HG02938 (cell line): ENCODE results near the gene WFDC10A.
"Not testable (repeated sequence)": the region's sequence is repeated elsewhere in the genome, so short reads cannot be mapped to it uniquely, and the experiment has no call there.

Experiments used
- ATAC-seq: cut with Tn5 transposase; IDR thresholded peaks from one replicate; pipeline ENCODE4 v1.9.1; 2021; ENCODE audit warnings: mild to moderate bottlenecking, moderate library complexity; ENCODE audit not compliant: unreplicated experiment

The WFDC10A gene

GRCh38 chr20:45629496-45630100, at the start of gene WFDC10A:
Gene WFDC10A, plus strand, starts transcription at chr20:45629739. Its CDS starts 75 bp downstream, at chr20:45629814.
- ATAC-seq: no peak

GRCh38 chr20:45581702-45582101, 47.8 kb upstream of the WFDC10A start:
- no peak for ATAC-seq

GRCh38 chr20:45583502-45583901, 46.0 kb upstream of the WFDC10A start:
- ATAC-seq: no peak

GRCh38 chr20:45584294-45584693, 45.2 kb upstream of the WFDC10A start:
- not testable (repeated sequence) for ATAC-seq

- ATAC-seq: not testable (repeated sequence)
Measured at GRCh38 chr20:45585986-45586385, 43.6 kb upstream of the WFDC10A start.

GRCh38 chr20:45588800-45589199, 40.7 kb upstream of the WFDC10A start:
- ATAC-seq: no peak

- ATAC-seq: no peak
Measured at GRCh38 chr20:45589725-45590124, 39.8 kb upstream of the WFDC10A start.

GRCh38 chr20:45592574-45593189, 36.9 kb upstream of the WFDC10A start:
- ATAC-seq: no peak

- no peak for ATAC-seq
Measured at GRCh38 chr20:45593498-45593897, 36.0 kb upstream of the WFDC10A start.

- ATAC-seq: no peak
Measured at GRCh38 chr20:45595235-45595634, 34.3 kb upstream of the WFDC10A start.

- ATAC-seq: no peak
Measured at GRCh38 chr20:45607810-45608209, 21.7 kb upstream of the WFDC10A start.

GRCh38 chr20:45611054-45611453, 18.5 kb upstream of the WFDC10A start:
- ATAC-seq: no peak

- ATAC-seq: no peak
Measured at GRCh38 chr20:45612314-45612713, 17.2 kb upstream of the WFDC10A start.

- ATAC-seq: no peak
Measured at GRCh38 chr20:45617591-45617990, 11.9 kb upstream of the WFDC10A start.

GRCh38 chr20:45621593-45621992, 7.9 kb upstream of the WFDC10A start:
- ATAC-seq: no peak

- no peak for ATAC-seq
Measured at GRCh38 chr20:45626540-45626939, 3.0 kb upstream of the WFDC10A start.

- no peak for ATAC-seq
Measured at GRCh38 chr20:45630371-45630770, 832 bp downstream of the WFDC10A start.

- no peak for ATAC-seq
Measured at GRCh38 chr20:45631184-45631583, 1.6 kb downstream of the WFDC10A start, which contains the start of gene WFDC9. Gene WFDC9, minus strand, starts transcription at chr20:45631284. Its CDS starts 21,103 bp downstream, at chr20:45610181.

GRCh38 chr20:45636513-45636912, 7.0 kb downstream of the WFDC10A start:
- ATAC-seq: no peak

- ATAC-seq: no peak
Measured at GRCh38 chr20:45639687-45640086, 10.1 kb downstream of the WFDC10A start.

GRCh38 chr20:45641076-45641475, 11.5 kb downstream of the WFDC10A start:
- not testable (repeated sequence) for ATAC-seq

- not testable (repeated sequence) for ATAC-seq
Measured at GRCh38 chr20:45645869-45646268, 16.3 kb downstream of the WFDC10A start.

- ATAC-seq: no peak
Measured at GRCh38 chr20:45646875-45647274, 17.3 kb downstream of the WFDC10A start.
